PFSK-1 (cell line): ENCODE measurements around the gene USP50.

Experiments
- TAF1 ChIP-seq: IDR thresholded peaks from 2 replicates; pipeline ENCODE4 v1.6.1; 2012; ENCODE audit warnings: low read length, control low read depth, borderline replicate concordance; ENCODE audit not compliant: insufficient read depth
- TF ChIP-seq, protein P1 (sequence below), 2 experiments: IDR thresholded peaks; 2 replicates each; pipeline versions ENCODE4 v1.6.1 to v1.8.0; 2011 to 2012; ENCODE audit warnings: low read depth in 2 of 2, low read length in 2 of 2, control low read depth in 1 of 2, inconsistent platforms in 1 of 2, mild to moderate bottlenecking in 1 of 2, moderate library complexity in 1 of 2; ENCODE audit not compliant: insufficient read depth in 1 of 2

DNA sequence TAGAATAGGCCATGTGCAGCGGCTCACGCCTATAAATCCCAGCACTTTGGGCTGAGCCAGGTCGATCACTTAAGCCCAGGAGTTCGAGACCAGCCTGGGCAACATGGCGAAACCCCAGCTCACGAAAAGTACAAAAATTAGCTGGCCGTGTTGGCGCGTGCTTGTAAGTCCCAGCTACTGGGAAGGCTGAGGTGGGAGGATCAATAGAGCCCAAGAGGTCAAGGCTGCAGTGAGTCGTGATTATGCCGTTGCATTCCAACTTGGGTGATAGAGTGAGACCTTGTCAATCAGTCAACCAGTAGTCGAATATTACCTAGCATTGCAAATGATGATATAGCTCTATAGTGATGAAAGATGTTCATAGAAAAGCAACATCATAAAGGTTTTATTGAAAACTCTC is 70.3 kb downstream of the USP50 start:
- TF ChIP-seq TAF1 = no peak
- TF ChIP-seq, protein P1, sequence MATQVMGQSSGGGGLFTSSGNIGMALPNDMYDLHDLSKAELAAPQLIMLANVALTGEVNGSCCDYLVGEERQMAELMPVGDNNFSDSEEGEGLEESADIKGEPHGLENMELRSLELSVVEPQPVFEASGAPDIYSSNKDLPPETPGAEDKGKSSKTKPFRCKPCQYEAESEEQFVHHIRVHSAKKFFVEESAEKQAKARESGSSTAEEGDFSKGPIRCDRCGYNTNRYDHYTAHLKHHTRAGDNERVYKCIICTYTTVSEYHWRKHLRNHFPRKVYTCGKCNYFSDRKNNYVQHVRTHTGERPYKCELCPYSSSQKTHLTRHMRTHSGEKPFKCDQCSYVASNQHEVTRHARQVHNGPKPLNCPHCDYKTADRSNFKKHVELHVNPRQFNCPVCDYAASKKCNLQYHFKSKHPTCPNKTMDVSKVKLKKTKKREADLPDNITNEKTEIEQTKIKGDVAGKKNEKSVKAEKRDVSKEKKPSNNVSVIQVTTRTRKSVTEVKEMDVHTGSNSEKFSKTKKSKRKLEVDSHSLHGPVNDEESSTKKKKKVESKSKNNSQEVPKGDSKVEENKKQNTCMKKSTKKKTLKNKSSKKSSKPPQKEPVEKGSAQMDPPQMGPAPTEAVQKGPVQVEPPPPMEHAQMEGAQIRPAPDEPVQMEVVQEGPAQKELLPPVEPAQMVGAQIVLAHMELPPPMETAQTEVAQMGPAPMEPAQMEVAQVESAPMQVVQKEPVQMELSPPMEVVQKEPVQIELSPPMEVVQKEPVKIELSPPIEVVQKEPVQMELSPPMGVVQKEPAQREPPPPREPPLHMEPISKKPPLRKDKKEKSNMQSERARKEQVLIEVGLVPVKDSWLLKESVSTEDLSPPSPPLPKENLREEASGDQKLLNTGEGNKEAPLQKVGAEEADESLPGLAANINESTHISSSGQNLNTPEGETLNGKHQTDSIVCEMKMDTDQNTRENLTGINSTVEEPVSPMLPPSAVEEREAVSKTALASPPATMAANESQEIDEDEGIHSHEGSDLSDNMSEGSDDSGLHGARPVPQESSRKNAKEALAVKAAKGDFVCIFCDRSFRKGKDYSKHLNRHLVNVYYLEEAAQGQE (IDR thresholded peaks at IDR 0.05; ENCODE audit: insufficient read depth in 1 of 2, low read depth in 2 of 2, low read length in 2 of 2) = no peak
